CD4-positive, CD25-positive, alpha-beta regulatory T cell (primary cell): ENCODE measurements around the gene SPNS2. TPM values are rescaled to one million over a fixed set of nuclear protein-coding genes. Genes with fewer than 3 reads are reported as not detected.
A peak's percentile ranks its signal among the peaks of the same experiment; 100 is the strongest.

Experiments
- ATAC-seq, 2 donors: fragments of 150-1000 bp; cut with Tn5 transposase; one replicate each; pipeline ENCODE4 v1.10.0; 2021; ENCODE audit warnings: low read depth in 2 of 2, moderate number of reproducible peaks in 2 of 2, moderate library complexity in 1 of 2
- DNase-seq, 3 donors: peaks; one replicate each; pipeline versions ENCODE4 v3.0.0 to v3.0.0-alpha.2; 2012 to 2022; ENCODE audit warnings: mixed read lengths in 1 of 3
- H3K27ac ChIP-seq: one replicate; pipeline ENCODE4 v1.7.0; 2013; ENCODE audit warnings: mild to moderate bottlenecking, low read length; ENCODE audit not compliant: insufficient read depth, poor library complexity, severe bottlenecking
- H3K27me3 ChIP-seq: one replicate; pipeline ENCODE4 v1.7.0; 2013; ENCODE audit warnings: low read length; ENCODE audit not compliant: control insufficient read depth, insufficient read depth
- H3K36me3 ChIP-seq: one replicate; pipeline ENCODE4 v1.7.0; 2013; ENCODE audit warnings: mild to moderate bottlenecking, low read length, moderate library complexity; ENCODE audit not compliant: control insufficient read depth, insufficient read depth
- H3K4me1 ChIP-seq: 2 replicates; pipeline ENCODE4 v1.7.0; 2013; ENCODE audit warnings: mild to moderate bottlenecking, low read length; ENCODE audit not compliant: insufficient read depth, control insufficient read depth, poor library complexity, severe bottlenecking
- H3K4me3 ChIP-seq: one replicate; pipeline ENCODE4 v1.7.0; 2013; ENCODE audit warnings: low read depth, mild to moderate bottlenecking, low read length, moderate library complexity
- H3K9me3 ChIP-seq, 2 experiments: 1 replicate in 1 of 2; 2 replicates in 1 of 2; pipeline ENCODE4 v1.7.0; 2013; ENCODE audit warnings: low read length in 2 of 2, mild to moderate bottlenecking in 1 of 2, moderate library complexity in 1 of 2; ENCODE audit not compliant: control insufficient read depth in 2 of 2
- H3K27ac Mint-ChIP-seq, 3 donors: one replicate each; pipeline ENCODE4 v1.8.0; 2020 to 2022; ENCODE audit warnings: mild to moderate bottlenecking in 3 of 3, mixed read lengths in 3 of 3, moderate library complexity in 2 of 3
- H3K27me3 Mint-ChIP-seq: one replicate; pipeline ENCODE4 v1.8.0; 2022; ENCODE audit warnings: mild to moderate bottlenecking, mixed read lengths
- H3K36me3 Mint-ChIP-seq: one replicate; pipeline ENCODE4 v1.8.0; 2020; ENCODE audit warnings: mixed read lengths
- H3K4me1 Mint-ChIP-seq, 4 donors: one replicate each; pipeline ENCODE4 v1.8.0; 2020 to 2022; ENCODE audit warnings: mixed read lengths in 4 of 4, mild to moderate bottlenecking in 1 of 4
- H3K4me3 Mint-ChIP-seq, 4 donors: one replicate each; pipeline ENCODE4 v1.8.0; 2020 to 2022; ENCODE audit warnings: mild to moderate bottlenecking in 4 of 4, mixed read lengths in 4 of 4, moderate library complexity in 3 of 4
- H3K9me3 Mint-ChIP-seq, 7 donors: one replicate each; pipeline ENCODE4 v1.8.0; 2020 to 2022; ENCODE audit warnings: mixed read lengths in 7 of 7, mild to moderate bottlenecking in 3 of 7, moderate library complexity in 2 of 7
- polyA plus RNA-seq, 4 donors: library from polyadenylated mRNA; unstranded; fragments of 300-500 nt; fragmentation: Illumina TruSeq; gene quantifications; one replicate each; pipeline ENCODE4 v1.2.3, GENCODE V29; 2021
- total RNA-seq: library from RNA; stranded (reverse); gene quantifications from one replicate; pipeline ENCODE4 v1.2.3, GENCODE V29; 2022

Gene SPNS2
- total and polyA plus RNA-seq, 5 donors from 2014 or later: 0.94 TPM; not detected in 4

GRCh38 chr17:4520894-4521600 is 22.4 kb downstream of the SPNS2 start:
- Mint-ChIP-seq H3K36me3 (no peaks in the 10 kb centered on the region), H3K27me3 (no peaks in the 10 kb centered on the region), H3K27ac (peak overlapping the region in 1 of 3 donors; percentile 60), H3K4me1 (no peaks in the 10 kb centered on the region), H3K9me3 (peaks cover 0 to 1% (median 0%) of the 10 kb centered on the region in 7 donors), H3K4me3 (no peak overlapping the region)
- Histone ChIP-seq H3K9me3 (no peaks in the 10 kb centered on the region), H3K36me3 (no peaks in the 10 kb centered on the region), H3K27ac (no peak overlapping the region), H3K27me3 (no peaks in the 10 kb centered on the region), H3K4me1 (peaks cover 3% of the 10 kb centered on the region), H3K4me3 (no peak overlapping the region)
- DNase-seq: no peak
- no peak for ATAC-seq

GRCh38 chr17:4522661-4523060 is 24.0 kb downstream of the SPNS2 start:
- Histone ChIP-seq H3K9me3 (no peaks in the 10 kb centered on the region), H3K27me3 (no peaks in the 10 kb centered on the region), H3K4me1 (peaks cover 3% of the 10 kb centered on the region), H3K4me3 (no peak overlapping the region), H3K27ac (no peak overlapping the region), H3K36me3 (no peaks in the 10 kb centered on the region)
- no peak for DNase-seq
- Mint-ChIP-seq H3K4me3 (no peak overlapping the region), H3K9me3 (peaks cover 0 to 1% (median 0%) of the 10 kb centered on the region in 7 donors), H3K27me3 (peaks cover 4% of the 10 kb centered on the region), H3K4me1 (no peaks in the 10 kb centered on the region), H3K36me3 (no peaks in the 10 kb centered on the region), H3K27ac (peak overlapping the region in 1 of 3 donors; percentile 60)
- no peak for ATAC-seq

GRCh38 chr17:4523946-4524345 is 25.3 kb downstream of the SPNS2 start:
- H3K4me1 Mint-ChIP-seq: no peaks in the 10 kb centered on the region
- no peaks in the 10 kb centered on the region for H3K9me3 ChIP-seq
- no peak overlapping the region for H3K4me3 ChIP-seq
- no peaks in the 10 kb centered on the region for H3K4me1 ChIP-seq
- DNase-seq (no peak), ATAC-seq (no peak)
- no peak overlapping the region for H3K27ac Mint-ChIP-seq
- no peaks in the 10 kb centered on the region for H3K27me3 ChIP-seq
- H3K4me3 Mint-ChIP-seq: no peak overlapping the region
- peaks cover 0 to 1% (median 0%) of the 10 kb centered on the region in 7 donors for H3K9me3 Mint-ChIP-seq
- no peaks in the 10 kb centered on the region for H3K36me3 Mint-ChIP-seq
- H3K27me3 Mint-ChIP-seq: peaks cover 4% of the 10 kb centered on the region
- H3K27ac ChIP-seq: no peak overlapping the region
- no peaks in the 10 kb centered on the region for H3K36me3 ChIP-seq

- DNase-seq (no peak), ATAC-seq (no peak)
- H3K4me1 ChIP-seq: no peaks in the 10 kb centered on the region
- Mint-ChIP-seq H3K36me3 (no peaks in the 10 kb centered on the region), H3K9me3 (peaks cover 0 to 1% (median 0%) of the 10 kb centered on the region in 7 donors), H3K4me3 (no peak overlapping the region), H3K4me1 (no peaks in the 10 kb centered on the region), H3K27ac (no peak overlapping the region), H3K27me3 (peaks cover 4% of the 10 kb centered on the region)
- no peak overlapping the region for H3K4me3 ChIP-seq
- no peaks in the 10 kb centered on the region for H3K27me3 ChIP-seq
- no peaks in the 10 kb centered on the region for H3K36me3 ChIP-seq
- no peak overlapping the region for H3K27ac ChIP-seq
- no peaks in the 10 kb centered on the region for H3K9me3 ChIP-seq
These were observed 27.2 kb downstream of the SPNS2 start for GRCh38 chr17:4525691-4526397.

GRCh38 chr17:4527134-4527533 is 28.5 kb downstream of the SPNS2 start:
- Histone ChIP-seq H3K27me3 (no peaks in the 10 kb centered on the region), H3K4me1 (no peaks in the 10 kb centered on the region), H3K27ac (no peak overlapping the region), H3K4me3 (no peak overlapping the region), H3K9me3 (no peaks in the 10 kb centered on the region), H3K36me3 (no peaks in the 10 kb centered on the region)
- Mint-ChIP-seq H3K27ac (no peak overlapping the region), H3K4me3 (no peak overlapping the region), H3K4me1 (no peaks in the 10 kb centered on the region), H3K9me3 (peaks cover 0 to 1% (median 0%) of the 10 kb centered on the region in 7 donors), H3K36me3 (no peaks in the 10 kb centered on the region), H3K27me3 (peaks cover 4% of the 10 kb centered on the region)
- DNase-seq (no peak), ATAC-seq (no peak)

GRCh38 chr17:4527566-4528125 is 29.0 kb downstream of the SPNS2 start:
- ATAC-seq: no peak
- Histone ChIP-seq H3K36me3 (no peaks in the 10 kb centered on the region), H3K27me3 (no peaks in the 10 kb centered on the region), H3K9me3 (no peaks in the 10 kb centered on the region), H3K4me3 (no peak overlapping the region), H3K27ac (no peak overlapping the region), H3K4me1 (no peaks in the 10 kb centered on the region)
- DNase-seq: no peak
- Mint-ChIP-seq H3K4me3 (no peak overlapping the region), H3K4me1 (no peaks in the 10 kb centered on the region), H3K27ac (no peak overlapping the region), H3K27me3 (peaks cover 4% of the 10 kb centered on the region), H3K9me3 (peaks cover 0 to 1% (median 0%) of the 10 kb centered on the region in 7 donors), H3K36me3 (no peaks in the 10 kb centered on the region)

GRCh38 chr17:4529533-4530152 is 31.0 kb downstream of the SPNS2 start:
- no peak overlapping the region for H3K4me3 Mint-ChIP-seq
- Histone ChIP-seq H3K27me3 (no peaks in the 10 kb centered on the region), H3K9me3 (no peaks in the 10 kb centered on the region), H3K27ac (no peak overlapping the region), H3K4me3 (no peak overlapping the region), H3K4me1 (no peaks in the 10 kb centered on the region), H3K36me3 (no peaks in the 10 kb centered on the region)
- no peaks in the 10 kb centered on the region for H3K4me1 Mint-ChIP-seq
- no peaks in the 10 kb centered on the region for H3K36me3 Mint-ChIP-seq
- H3K9me3 Mint-ChIP-seq: no peaks in the 10 kb centered on the region
- H3K27ac Mint-ChIP-seq: no peak overlapping the region
- H3K27me3 Mint-ChIP-seq: peaks cover 4% of the 10 kb centered on the region
- ATAC-seq (no peak), DNase-seq (no peak)
